Middle frontal gyrus (tissue), 1 donor: ENCODE measurements around the gene SPAG9.

Experiments used
- DNase-seq: peaks from one replicate; pipeline ENCODE4 v3.0.0-alpha.2; 2015; ENCODE audit warnings: low spot score; ENCODE audit errors: extremely low spot score

The SPAG9 gene

GRCh38 chr17:50956750-50957523 is 163.7 kb downstream of the SPAG9 start:
- DNase-seq: no peak

GRCh38 chr17:50956409-50956749 is 164.3 kb downstream of the SPAG9 start:
- no peak for DNase-seq

- DNase-seq: no peak
These were observed 165.0 kb downstream of the SPAG9 start for GRCh38 chr17:50955667-50956120.

- DNase-seq: no peak
These were observed 165.5 kb downstream of the SPAG9 start for GRCh38 chr17:50955160-50955559.

GRCh38 chr17:50954641-50955121 is 166.0 kb downstream of the SPAG9 start:
- no peak for DNase-seq

GRCh38 chr17:50953831-50954601 is 166.7 kb downstream of the SPAG9 start:
- DNase-seq: no peak

- DNase-seq: no peak
These were observed 167.2 kb downstream of the SPAG9 start for GRCh38 chr17:50953518-50953830.

GRCh38 chr17:50952889-50953288 is 167.8 kb downstream of the SPAG9 start:
- DNase-seq: no peak

GRCh38 chr17:50952013-50952412 is 168.7 kb downstream of the SPAG9 start:
- DNase-seq: no peak

- DNase-seq: peak; percentile 60
These were observed 170.4 kb downstream of the SPAG9 start for GRCh38 chr17:50949989-50950877.

GRCh38 chr17:50949128-50949988 is 171.3 kb downstream of the SPAG9 start:
- DNase-seq: no peak

GRCh38 chr17:50948711-50949110 is 172.0 kb downstream of the SPAG9 start:
- no peak for DNase-seq

- no peak for DNase-seq
These were observed 172.7 kb downstream of the SPAG9 start for GRCh38 chr17:50947782-50948543.

- DNase-seq: no peak
These were observed 173.5 kb downstream of the SPAG9 start for GRCh38 chr17:50946891-50947781.

GRCh38 chr17:50946223-50946890 is 174.3 kb downstream of the SPAG9 start:
- no peak for DNase-seq

GRCh38 chr17:50945779-50946222 is 174.9 kb downstream of the SPAG9 start:
- no peak for DNase-seq

- no peak for DNase-seq
These were observed 175.6 kb downstream of the SPAG9 start for GRCh38 chr17:50944902-50945720.
